DND-41 (cell line): Measurements from ENCODE around the gene CCNY.
A peak's percentile ranks its signal among the peaks of the same experiment; 100 is the strongest.

Source experiments
- ATAC-seq: fragments of 200-7000 bp; cut with Tn5 transposase; 3 replicates; pipeline ENCODE4 v1.9.1; 2021; ENCODE audit warnings: low read depth; ENCODE audit not compliant: insufficient read depth
- DNase-seq: peaks from one replicate; pipeline ENCODE4 v3.0.0-alpha.2; 2020
- H2AFZ ChIP-seq: 2 replicates; pipeline ENCODE4 v1.6.0; 2012; ENCODE audit warnings: low read depth, low read length
- H3K27ac ChIP-seq: 2 replicates; pipeline ENCODE4 v1.5.1; 2012; ENCODE audit warnings: low read length, inconsistent platforms
- H3K27me3 ChIP-seq: fragments of 200-600 bp; sonication (generic); 2 replicates; pipeline ENCODE4 v1.6.0; 2012; ENCODE audit warnings: low read length, mild to moderate bottlenecking, inconsistent platforms; ENCODE audit not compliant: insufficient read depth, poor library complexity
- H3K36me3 ChIP-seq: 2 replicates; pipeline ENCODE4 v1.5.1; 2012; ENCODE audit warnings: low read length, inconsistent platforms; ENCODE audit not compliant: insufficient read depth
- H3K4me1 ChIP-seq: 2 replicates; pipeline ENCODE4 v1.5.1; 2012; ENCODE audit warnings: mild to moderate bottlenecking, low read length; ENCODE audit not compliant: insufficient read depth
- H3K4me2 ChIP-seq: 2 replicates; pipeline ENCODE4 v1.6.0; 2012; ENCODE audit warnings: mild to moderate bottlenecking, moderate library complexity, low read length, inconsistent platforms; ENCODE audit not compliant: insufficient read depth
- H3K4me3 ChIP-seq, 2 experiments: fragments of 200-600 bp in 1 of 2; shearing (Covaris generic) in 1 of 2; 2 replicates each; pipeline ENCODE4 v1.5.1; 2012 to 2016; ENCODE audit warnings: inconsistent platforms in 2 of 2, low read length in 2 of 2, mild to moderate bottlenecking in 2 of 2, low read depth in 1 of 2, moderate library complexity in 1 of 2
- H3K79me2 ChIP-seq: 2 replicates; pipeline ENCODE4 v1.6.0; 2012; ENCODE audit warnings: low read length, inconsistent platforms; ENCODE audit not compliant: insufficient read depth
- H3K9ac ChIP-seq: 2 replicates; pipeline ENCODE4 v1.6.0; 2012; ENCODE audit warnings: low read depth, mild to moderate bottlenecking, inconsistent platforms, low read length, moderate library complexity
- H3K9me3 ChIP-seq: 2 replicates; pipeline ENCODE4 v1.5.1; 2012; ENCODE audit warnings: low read length, moderate library complexity, mild to moderate bottlenecking, inconsistent platforms; ENCODE audit not compliant: insufficient read depth, severe bottlenecking
- H4K20me1 ChIP-seq: 2 replicates; pipeline ENCODE4 v1.6.0; 2012; ENCODE audit warnings: low read length; ENCODE audit not compliant: insufficient read depth
- EZH2 ChIP-seq: IDR thresholded peaks from 3 replicates; pipeline ENCODE4 v1.6.1; 2012; ENCODE audit warnings: borderline replicate concordance, low read depth, mild to moderate bottlenecking, moderate library complexity, low read length, inconsistent platforms; ENCODE audit not compliant: severe bottlenecking
- TF ChIP-seq, protein P1 (sequence below): IDR thresholded peaks from 2 replicates; pipeline ENCODE4 v1.5.1; 2012; ENCODE audit warnings: borderline replicate concordance, low read length, moderate library complexity, mild to moderate bottlenecking; ENCODE audit not compliant: poor library complexity, severe bottlenecking; ENCODE audit errors: extremely low read depth

Gene CCNY

DNA sequence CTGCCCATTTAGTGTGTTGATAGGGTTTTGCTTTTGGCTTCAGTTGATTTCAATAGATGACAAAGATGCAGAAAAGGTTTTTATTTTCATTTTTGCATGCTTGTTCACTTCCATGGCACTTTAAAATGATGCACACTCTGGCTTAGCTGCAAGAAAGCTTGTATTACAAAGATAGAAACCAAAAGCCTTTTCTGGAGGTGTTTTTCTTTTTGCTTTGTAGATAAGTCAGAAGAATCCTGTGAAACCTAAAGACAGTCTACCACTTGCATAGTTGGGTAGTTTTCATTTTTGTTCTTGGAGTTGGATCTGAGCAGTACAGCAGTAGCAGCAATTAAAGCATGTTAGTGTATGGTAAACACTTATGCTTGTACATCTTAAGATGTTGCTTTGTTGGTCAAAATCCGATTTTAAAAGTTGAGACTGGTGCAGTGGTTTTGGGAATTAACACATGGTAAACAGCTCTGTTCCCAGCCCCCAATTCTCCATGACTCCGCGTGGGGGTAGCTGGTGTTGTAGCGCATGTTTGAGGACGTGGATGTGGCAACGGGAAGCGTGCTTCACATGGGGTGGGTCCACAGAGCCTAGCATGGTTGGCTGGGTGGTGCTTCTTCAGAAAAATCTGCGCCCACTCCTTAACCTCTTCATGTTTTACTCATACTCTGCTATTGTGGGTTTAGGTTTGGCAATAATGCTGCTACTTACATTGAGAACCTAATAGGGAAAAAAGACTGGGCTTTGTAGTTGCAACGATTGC is 19.8 kb downstream of the CCNY start:
- DNase-seq (no peak), ATAC-seq (peak; percentile 22; the same call in 2 of the 3 replicates)
- H3K9ac ChIP-seq = no peak overlapping the region
- no peaks in the 10 kb centered on the region for H3K36me3 ChIP-seq
- no peaks in the 10 kb centered on the region for H3K27me3 ChIP-seq
- no peak overlapping the region for H3K4me2 ChIP-seq
- no peak overlapping the region for H3K4me3 ChIP-seq
- peaks cover 21% of the 10 kb centered on the region for H3K4me1 ChIP-seq
- peaks cover 78% of the 10 kb centered on the region for H4K20me1 ChIP-seq
- no peak overlapping the region for H2AFZ ChIP-seq
- no peak overlapping the region for H3K27ac ChIP-seq
- TF ChIP-seq EZH2 = no peak
- TF ChIP-seq, protein P1, sequence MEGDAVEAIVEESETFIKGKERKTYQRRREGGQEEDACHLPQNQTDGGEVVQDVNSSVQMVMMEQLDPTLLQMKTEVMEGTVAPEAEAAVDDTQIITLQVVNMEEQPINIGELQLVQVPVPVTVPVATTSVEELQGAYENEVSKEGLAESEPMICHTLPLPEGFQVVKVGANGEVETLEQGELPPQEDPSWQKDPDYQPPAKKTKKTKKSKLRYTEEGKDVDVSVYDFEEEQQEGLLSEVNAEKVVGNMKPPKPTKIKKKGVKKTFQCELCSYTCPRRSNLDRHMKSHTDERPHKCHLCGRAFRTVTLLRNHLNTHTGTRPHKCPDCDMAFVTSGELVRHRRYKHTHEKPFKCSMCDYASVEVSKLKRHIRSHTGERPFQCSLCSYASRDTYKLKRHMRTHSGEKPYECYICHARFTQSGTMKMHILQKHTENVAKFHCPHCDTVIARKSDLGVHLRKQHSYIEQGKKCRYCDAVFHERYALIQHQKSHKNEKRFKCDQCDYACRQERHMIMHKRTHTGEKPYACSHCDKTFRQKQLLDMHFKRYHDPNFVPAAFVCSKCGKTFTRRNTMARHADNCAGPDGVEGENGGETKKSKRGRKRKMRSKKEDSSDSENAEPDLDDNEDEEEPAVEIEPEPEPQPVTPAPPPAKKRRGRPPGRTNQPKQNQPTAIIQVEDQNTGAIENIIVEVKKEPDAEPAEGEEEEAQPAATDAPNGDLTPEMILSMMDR = no peak
- peaks cover 94% of the 10 kb centered on the region for H3K79me2 ChIP-seq
- no peaks in the 10 kb centered on the region for H3K9me3 ChIP-seq

DNA sequence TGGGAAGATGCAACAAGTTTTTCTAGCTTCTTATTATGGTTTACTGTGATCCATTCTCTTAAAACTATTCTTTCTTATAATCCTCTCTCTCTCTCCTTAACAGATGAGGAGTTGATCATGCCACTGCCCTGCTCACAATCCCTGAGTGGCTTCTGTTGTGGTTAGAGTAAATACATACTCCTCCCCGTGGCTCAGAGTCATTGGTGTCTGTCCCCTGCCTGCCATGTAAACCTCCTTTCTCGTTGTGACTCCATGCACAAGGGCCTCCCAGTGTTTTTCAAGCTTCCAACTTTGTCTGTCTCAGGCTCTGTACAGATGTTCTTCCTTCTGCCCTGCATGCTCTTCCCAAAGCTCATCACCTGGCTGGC is 20.4 kb downstream of the CCNY start:
- peaks cover 95% of the 10 kb centered on the region for H3K79me2 ChIP-seq
- DNase-seq = peak; percentile 38
- no peak overlapping the region for H3K27ac ChIP-seq
- peak; percentile 84 for ATAC-seq
- H3K4me1 ChIP-seq = peaks cover 21% of the 10 kb centered on the region
- peaks cover 73% of the 10 kb centered on the region for H4K20me1 ChIP-seq
- H3K36me3 ChIP-seq = no peaks in the 10 kb centered on the region
- H3K9ac ChIP-seq = no peak overlapping the region
- no peak overlapping the region for H2AFZ ChIP-seq
- H3K4me2 ChIP-seq = no peak overlapping the region
- TF ChIP-seq, protein P1 = no peak
- no peak for TF ChIP-seq EZH2
- H3K27me3 ChIP-seq = no peaks in the 10 kb centered on the region
- H3K9me3 ChIP-seq = no peaks in the 10 kb centered on the region
- no peak overlapping the region for H3K4me3 ChIP-seq

DNA sequence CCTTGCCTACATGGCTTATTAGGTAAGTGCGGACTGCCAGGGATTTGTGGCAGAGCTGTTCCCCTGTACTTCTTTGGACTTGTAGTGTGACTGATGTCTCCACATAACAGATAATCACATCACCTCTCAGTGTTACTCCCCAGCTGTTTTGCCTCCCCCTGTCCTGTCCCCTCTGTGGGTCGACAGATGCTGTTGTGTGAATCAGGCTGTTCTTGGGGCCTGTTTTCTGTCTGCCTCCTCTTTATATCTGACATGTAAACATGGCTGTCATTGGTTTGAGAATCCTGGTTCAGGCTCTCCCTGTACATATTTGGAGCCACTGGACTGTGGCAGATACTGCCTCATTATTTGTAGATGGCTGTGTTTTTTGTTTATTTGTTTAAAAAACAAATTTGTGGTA is 22.7 kb downstream of the CCNY start:
- H3K9me3 ChIP-seq = no peaks in the 10 kb centered on the region
- no peak overlapping the region for H2AFZ ChIP-seq
- DNase-seq (no peak), ATAC-seq (no peak)
- peaks cover 86% of the 10 kb centered on the region for H3K79me2 ChIP-seq
- no peak overlapping the region for H3K27ac ChIP-seq
- H3K9ac ChIP-seq = no peak overlapping the region
- H3K4me1 ChIP-seq = peaks cover 12% of the 10 kb centered on the region
- no peak overlapping the region for H3K4me2 ChIP-seq
- H3K27me3 ChIP-seq = no peaks in the 10 kb centered on the region
- H3K36me3 ChIP-seq = no peaks in the 10 kb centered on the region
- no peak for TF ChIP-seq EZH2
- TF ChIP-seq, protein P1 = no peak
- peaks cover 67% of the 10 kb centered on the region for H4K20me1 ChIP-seq
- H3K4me3 ChIP-seq = no peak overlapping the region

DNA sequence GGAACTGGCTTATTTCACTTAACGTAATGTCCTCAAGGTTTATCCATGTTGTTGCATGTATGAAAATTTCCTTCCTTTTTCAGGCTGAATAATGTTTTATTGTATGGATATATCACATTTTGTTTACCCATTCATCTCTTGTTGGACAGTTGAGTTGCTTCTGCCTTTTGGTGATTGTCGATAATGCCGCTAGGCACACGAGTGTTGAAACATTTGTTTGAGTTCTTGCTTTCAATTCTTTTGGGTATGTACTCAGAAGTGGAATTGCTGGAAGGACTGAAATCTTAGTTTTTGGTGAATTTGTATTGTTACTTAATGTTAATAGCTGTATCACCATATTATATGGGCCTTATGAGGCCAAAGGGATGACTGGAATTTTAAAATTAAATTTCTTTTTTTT is 23.6 kb downstream of the CCNY start:
- H3K36me3 ChIP-seq = no peaks in the 10 kb centered on the region
- no peak overlapping the region for H3K4me2 ChIP-seq
- peaks cover 86% of the 10 kb centered on the region for H3K79me2 ChIP-seq
- DNase-seq (no peak), ATAC-seq (no peak)
- H3K9ac ChIP-seq = no peak overlapping the region
- H3K9me3 ChIP-seq = no peaks in the 10 kb centered on the region
- peaks cover 65% of the 10 kb centered on the region for H4K20me1 ChIP-seq
- H3K27ac ChIP-seq = no peak overlapping the region
- no peak overlapping the region for H2AFZ ChIP-seq
- TF ChIP-seq, protein P1 = no peak
- TF ChIP-seq EZH2 = no peak
- no peak overlapping the region for H3K4me3 ChIP-seq
- peaks cover 12% of the 10 kb centered on the region for H3K4me1 ChIP-seq
- H3K27me3 ChIP-seq = no peaks in the 10 kb centered on the region
